Right atrium auricular region (tissue), 2 donors: ENCODE data around the gene CSRP1. TPM values are rescaled to one million over a fixed set of nuclear protein-coding genes. Genes with fewer than 3 reads are reported as not detected.
A peak's percentile ranks its signal among the peaks of the same experiment; 100 is the strongest.

Experiments
- DNase-seq: peaks from one replicate; pipeline ENCODE4 v3.0.0-alpha.2; 2019; ENCODE audit warnings: low spot score
- H3K27ac ChIP-seq, 2 donors: fragments of 200-600 bp; sonication (generic); 1 replicate in 1 of 2; 2 replicates in 1 of 2; pipeline ENCODE4 v1.5.1; 2016 to 2019
- H3K27me3 ChIP-seq, 2 donors: fragments of 200-600 bp; sonication (generic); one replicate each; pipeline versions ENCODE4 v1.5.1 to v1.6.0; 2017 to 2019
- H3K36me3 ChIP-seq: fragments of 200-600 bp; sonication (generic); one replicate; pipeline ENCODE4 v1.5.1; 2016
- H3K4me1 ChIP-seq, 2 donors: fragments of 200-600 bp; sonication (generic); one replicate each; pipeline versions ENCODE4 v1.5.1 to v1.6.0; 2017 to 2019
- H3K4me3 ChIP-seq, 2 donors: fragments of 200-600 bp; sonication (generic); 1 replicate in 1 of 2; 2 replicates in 1 of 2; pipeline ENCODE4 v1.5.1; 2017 to 2019; ENCODE audit warnings: mild to moderate bottlenecking in 1 of 2, moderate library complexity in 1 of 2
- H3K9me3 ChIP-seq, 2 donors: fragments of 200-600 bp; sonication (generic); one replicate each; pipeline ENCODE4 v1.5.1; 2019
- total RNA-seq, 2 donors: library from RNA; depleted of rRNA; stranded (reverse); fragments of >200 nt; gene quantifications; one replicate each; pipeline ENCODE4 v1.1.0, GENCODE V29; 2016
- TF ChIP-seq, protein P1 (sequence below), 2 donors: fragments of 200-600 bp; sonication (generic); IDR thresholded peaks; one replicate each; pipeline ENCODE4 v1.5.1; 2019; ENCODE audit warnings: antibody characterized with exemption in 2 of 2

The CSRP1 gene
- total RNA-seq, 2 donors from 2014 or later: 138 to 719 TPM

DNA sequence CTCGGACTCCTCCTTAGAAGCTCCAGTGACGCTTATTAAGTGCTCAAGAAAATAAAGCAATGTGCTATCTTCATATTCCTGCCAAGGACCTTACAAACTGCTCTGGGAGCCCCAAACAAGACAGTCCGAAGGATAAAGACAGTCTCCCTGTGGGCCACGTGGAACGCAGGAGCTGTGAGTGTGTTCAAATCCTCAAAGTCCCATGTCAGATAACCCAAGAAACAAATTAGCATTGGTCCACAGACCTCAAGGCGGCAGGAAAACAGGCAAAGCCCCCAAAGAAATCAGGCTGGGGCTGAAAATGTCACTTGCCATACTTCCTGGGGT is 29.0 kb upstream of the CSRP1 start:
- Histone ChIP-seq H3K27ac (peak overlapping the region; percentile 74 to 76), H3K27me3 (no peaks in the 10 kb centered on the region), H3K9me3 (no peaks in the 10 kb centered on the region), H3K4me1 (peaks cover 0 to 71% of the 10 kb centered on the region in 2 donors), H3K36me3 (no peaks in the 10 kb centered on the region), H3K4me3 (no peak overlapping the region)
- DNase-seq: no peak
- TF ChIP-seq, protein P1, sequence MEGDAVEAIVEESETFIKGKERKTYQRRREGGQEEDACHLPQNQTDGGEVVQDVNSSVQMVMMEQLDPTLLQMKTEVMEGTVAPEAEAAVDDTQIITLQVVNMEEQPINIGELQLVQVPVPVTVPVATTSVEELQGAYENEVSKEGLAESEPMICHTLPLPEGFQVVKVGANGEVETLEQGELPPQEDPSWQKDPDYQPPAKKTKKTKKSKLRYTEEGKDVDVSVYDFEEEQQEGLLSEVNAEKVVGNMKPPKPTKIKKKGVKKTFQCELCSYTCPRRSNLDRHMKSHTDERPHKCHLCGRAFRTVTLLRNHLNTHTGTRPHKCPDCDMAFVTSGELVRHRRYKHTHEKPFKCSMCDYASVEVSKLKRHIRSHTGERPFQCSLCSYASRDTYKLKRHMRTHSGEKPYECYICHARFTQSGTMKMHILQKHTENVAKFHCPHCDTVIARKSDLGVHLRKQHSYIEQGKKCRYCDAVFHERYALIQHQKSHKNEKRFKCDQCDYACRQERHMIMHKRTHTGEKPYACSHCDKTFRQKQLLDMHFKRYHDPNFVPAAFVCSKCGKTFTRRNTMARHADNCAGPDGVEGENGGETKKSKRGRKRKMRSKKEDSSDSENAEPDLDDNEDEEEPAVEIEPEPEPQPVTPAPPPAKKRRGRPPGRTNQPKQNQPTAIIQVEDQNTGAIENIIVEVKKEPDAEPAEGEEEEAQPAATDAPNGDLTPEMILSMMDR (IDR thresholded peaks at IDR 0.05): no peak

DNA sequence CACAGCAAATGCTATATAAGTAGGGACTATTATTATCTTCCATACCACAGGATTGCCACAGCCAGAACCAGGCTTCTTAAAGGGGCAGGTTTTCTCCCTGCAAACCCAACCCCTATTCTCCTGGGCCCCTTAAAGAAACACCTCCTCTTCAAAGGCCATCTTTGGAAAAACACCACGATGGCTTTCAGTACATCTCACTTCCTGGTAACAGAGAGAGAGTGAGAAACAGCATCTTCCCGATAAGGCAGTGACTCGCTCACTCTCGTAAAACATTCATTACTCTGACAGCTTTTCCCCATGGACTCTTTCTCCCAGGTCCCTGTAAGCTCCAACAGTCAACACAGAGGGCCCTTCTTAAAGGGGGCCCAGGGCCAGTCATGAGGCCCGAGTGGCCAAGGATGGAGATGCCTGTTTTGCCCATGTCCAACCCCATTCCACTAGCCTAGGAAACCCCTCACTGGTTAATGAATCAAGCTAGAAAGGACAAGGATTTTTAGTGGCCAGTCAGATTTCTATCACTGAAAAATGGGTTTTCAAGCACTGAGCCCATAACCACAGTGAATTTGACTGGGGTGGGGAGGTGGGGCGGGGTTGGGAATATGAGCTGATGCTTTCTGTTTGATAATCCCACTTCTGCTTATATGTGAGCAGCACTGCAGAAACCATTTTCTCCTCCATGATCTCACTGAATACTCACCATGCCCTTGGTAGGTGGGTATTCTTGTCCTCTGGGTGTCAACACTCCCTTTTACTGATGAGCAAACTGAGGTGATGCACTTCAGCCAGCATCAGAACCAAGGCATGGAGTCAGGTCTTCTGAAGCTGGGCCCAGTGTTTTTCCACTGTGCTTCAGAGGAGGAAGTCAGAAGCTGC is 28.4 kb upstream of the CSRP1 start:
- H3K27ac ChIP-seq: peak overlapping the region; percentile 74 to 76
- peaks cover 0 to 70% of the 10 kb centered on the region in 2 donors for H3K4me1 ChIP-seq
- no peaks in the 10 kb centered on the region for H3K36me3 ChIP-seq
- peak; percentile 83 for DNase-seq
- TF ChIP-seq, protein P1 (IDR thresholded peaks at IDR 0.05): no peak
- no peaks in the 10 kb centered on the region for H3K27me3 ChIP-seq
- no peak overlapping the region for H3K4me3 ChIP-seq
- H3K9me3 ChIP-seq: no peaks in the 10 kb centered on the region

DNA sequence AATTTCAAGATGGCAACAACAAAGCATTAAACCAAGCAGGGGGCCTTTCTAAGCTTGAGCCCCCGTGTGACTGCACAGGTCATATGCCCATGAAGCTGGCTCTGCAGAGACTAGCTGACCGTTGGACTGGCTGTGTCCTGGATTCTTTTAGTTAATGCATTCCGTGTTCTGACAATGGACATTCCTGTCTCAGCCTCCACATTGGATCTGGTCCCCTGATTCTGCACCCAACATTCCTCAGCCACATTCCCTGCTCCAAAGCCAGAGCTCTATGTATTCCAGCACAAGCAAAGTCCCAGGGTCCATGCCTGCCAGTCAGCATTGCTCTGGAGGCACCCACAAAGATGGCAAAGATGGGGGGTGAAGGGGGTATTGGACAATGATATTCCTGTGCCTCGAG is 26.9 kb upstream of the CSRP1 start:
- Histone ChIP-seq H3K27me3 (no peaks in the 10 kb centered on the region), H3K4me1 (peaks cover 0 to 59% of the 10 kb centered on the region in 2 donors), H3K4me3 (no peak overlapping the region), H3K36me3 (no peaks in the 10 kb centered on the region), H3K9me3 (no peaks in the 10 kb centered on the region), H3K27ac (no peak overlapping the region)
- TF ChIP-seq, protein P1 (IDR thresholded peaks at IDR 0.05): no peak
- DNase-seq: no peak

DNA sequence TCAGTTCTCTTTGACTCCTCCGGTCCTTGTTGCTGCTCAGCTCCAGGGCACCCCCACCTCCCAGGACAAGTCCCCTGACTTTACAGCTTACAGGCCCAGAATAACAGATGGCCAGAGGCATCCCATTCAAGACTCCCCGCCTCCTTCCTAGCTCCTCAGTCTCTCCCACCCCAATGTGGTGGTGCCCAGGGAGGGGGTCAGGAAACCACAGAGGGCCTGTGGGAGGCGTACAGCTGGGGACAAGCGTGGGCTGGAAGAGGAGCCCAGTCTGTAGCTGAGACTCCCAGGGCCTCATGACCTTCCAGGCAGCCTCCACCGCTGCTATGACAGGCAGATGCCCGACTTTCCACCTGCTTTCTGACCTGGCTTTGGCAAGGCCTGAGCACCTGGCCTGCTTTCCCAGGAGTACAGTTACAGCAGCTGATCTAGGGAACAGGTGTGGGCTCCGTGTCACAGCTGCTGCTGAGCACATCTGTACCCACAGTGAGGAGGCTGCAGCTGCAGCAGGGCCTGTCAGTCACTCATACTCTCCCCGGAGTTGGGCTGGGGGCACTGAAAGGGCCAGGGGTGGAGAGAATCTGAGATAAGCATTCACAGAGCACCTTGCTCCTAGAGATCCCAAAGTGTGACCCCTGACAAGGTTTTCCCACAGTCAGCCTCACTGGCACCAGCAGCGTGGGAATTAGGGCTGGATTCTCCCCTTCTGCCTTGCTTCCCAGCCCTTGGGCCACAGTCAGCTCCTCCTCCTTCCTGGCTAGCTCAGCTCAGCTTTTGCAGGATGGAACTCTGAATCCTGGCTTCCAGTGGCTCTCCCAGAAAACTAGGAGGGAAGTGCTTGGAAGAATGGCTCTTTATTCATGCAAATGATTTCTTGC is 24.9 kb upstream of the CSRP1 start:
- Histone ChIP-seq H3K27me3 (no peaks in the 10 kb centered on the region), H3K4me1 (peaks cover 0 to 38% of the 10 kb centered on the region in 2 donors), H3K36me3 (no peaks in the 10 kb centered on the region), H3K9me3 (no peaks in the 10 kb centered on the region), H3K4me3 (no peak overlapping the region), H3K27ac (peak overlapping the region; percentile 49 to 60)
- DNase-seq: no peak
- TF ChIP-seq, protein P1 (IDR thresholded peaks at IDR 0.05): no peak

DNA sequence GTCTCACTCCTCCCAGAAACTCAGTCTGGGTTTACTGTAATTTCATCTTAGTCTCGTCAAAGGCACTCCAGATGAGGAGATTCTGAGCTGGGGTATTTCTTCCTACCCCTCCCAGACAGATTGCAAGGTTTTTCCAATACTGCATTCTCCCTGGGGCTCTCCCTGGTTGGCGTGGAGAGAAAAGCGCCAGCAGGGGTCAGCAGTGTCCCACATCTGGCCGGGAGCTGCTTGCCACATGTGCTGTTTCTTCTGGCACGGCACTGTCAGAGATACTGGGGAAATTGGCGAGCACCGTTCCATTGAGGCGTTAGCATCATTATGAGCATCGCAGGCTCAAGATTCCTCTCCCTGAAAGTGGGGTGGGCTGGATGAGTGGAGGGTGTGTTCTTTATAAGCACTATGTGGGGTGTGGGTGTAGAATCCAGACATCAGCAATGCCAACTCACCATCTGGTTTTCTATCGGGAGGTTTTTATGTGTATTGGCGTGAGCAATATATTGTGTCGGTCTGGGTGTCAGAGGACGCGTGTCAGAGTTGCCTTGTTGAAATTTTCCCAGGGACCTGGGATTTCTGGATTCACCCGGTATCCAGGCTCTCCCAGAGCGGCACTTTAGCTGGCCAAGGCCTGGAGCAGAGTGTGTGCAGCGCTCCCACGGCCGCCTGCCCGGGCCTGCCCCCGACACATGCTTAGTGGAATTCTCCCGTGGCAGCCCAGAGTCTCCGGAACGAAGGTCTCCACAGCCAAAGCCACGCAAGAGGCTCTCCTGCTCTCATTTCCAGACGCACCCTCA is 24.0 kb upstream of the CSRP1 start:
- DNase-seq: peak; percentile 94
- H3K4me1 ChIP-seq: peaks cover 0 to 30% of the 10 kb centered on the region in 2 donors
- no peaks in the 10 kb centered on the region for H3K27me3 ChIP-seq
- no peaks in the 10 kb centered on the region for H3K36me3 ChIP-seq
- peak overlapping the region; percentile 49 to 63 for H3K27ac ChIP-seq
- TF ChIP-seq, protein P1 (IDR thresholded peaks at IDR 0.05): peak; percentile 52 to 83
- H3K9me3 ChIP-seq: no peaks in the 10 kb centered on the region
- H3K4me3 ChIP-seq: no peak overlapping the region
